HUES48 (cell line): ENCODE data around the gene NQO1.

Source experiments
- H3K27ac ChIP-seq: one replicate; pipeline ENCODE4 v1.7.0; 2013; ENCODE audit warnings: low read depth, low read length, inconsistent platforms
- H3K27me3 ChIP-seq: 2 replicates; pipeline ENCODE4 v1.6.1; 2013; ENCODE audit warnings: mild to moderate bottlenecking, low read length; ENCODE audit not compliant: control insufficient read depth, insufficient read depth
- H3K36me3 ChIP-seq: 2 replicates; pipeline ENCODE4 v1.6.1; 2013; ENCODE audit warnings: low read length; ENCODE audit not compliant: control insufficient read depth, insufficient read depth
- H3K4me1 ChIP-seq: 2 replicates; pipeline ENCODE4 v1.6.1; 2013; ENCODE audit warnings: mild to moderate bottlenecking, low read length; ENCODE audit not compliant: control insufficient read depth, insufficient read depth
- H3K4me3 ChIP-seq: 2 replicates; pipeline ENCODE4 v1.5.1; 2013; ENCODE audit warnings: mild to moderate bottlenecking, low read depth, low read length
- H3K9ac ChIP-seq: 2 replicates; pipeline ENCODE4 v1.6.1; 2013; ENCODE audit warnings: mild to moderate bottlenecking, low read depth, low read length, moderate library complexity
- H3K9me3 ChIP-seq: 2 replicates; pipeline ENCODE4 v1.6.1; 2013; ENCODE audit warnings: low read length; ENCODE audit not compliant: control insufficient read depth, insufficient read depth

Gene NQO1

DNA sequence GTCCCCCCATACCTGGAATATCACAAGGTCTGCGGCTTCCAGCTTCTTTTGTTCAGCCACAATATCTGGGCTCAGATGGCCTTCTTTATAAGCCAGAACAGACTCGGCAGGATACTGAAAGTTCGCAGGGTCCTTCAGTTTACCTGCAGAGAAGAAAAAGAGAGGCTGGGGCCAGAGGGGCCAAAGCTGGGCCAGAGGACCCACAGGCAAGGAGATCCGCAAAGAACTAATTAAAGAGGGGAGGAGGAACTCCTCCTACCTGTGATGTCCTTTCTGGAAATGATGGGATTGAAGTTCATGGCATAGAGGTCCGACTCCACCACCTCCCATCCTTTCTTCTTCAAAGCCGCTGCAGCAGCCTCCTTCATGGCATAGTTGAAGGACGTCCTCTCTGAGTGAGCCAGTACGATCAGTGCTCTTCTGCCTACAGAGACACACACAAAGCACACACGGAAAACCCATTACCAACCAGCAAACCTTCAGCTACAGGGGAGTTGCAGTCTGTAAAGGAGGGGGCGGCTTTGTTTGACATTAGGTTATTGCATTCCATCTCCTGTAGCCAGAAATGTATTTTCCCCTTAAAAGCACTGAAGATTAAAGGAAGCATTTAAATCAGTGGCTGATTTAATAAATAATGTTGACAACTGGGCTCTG, 8.1 kb downstream of the NQO1 start:
- H3K9me3 ChIP-seq = no peaks in the 10 kb centered on the region
- no peak overlapping the region for H3K9ac ChIP-seq
- no peaks in the 10 kb centered on the region for H3K4me1 ChIP-seq
- H3K4me3 ChIP-seq = no peak overlapping the region
- peaks cover 27% of the 10 kb centered on the region for H3K36me3 ChIP-seq
- no peak overlapping the region for H3K27ac ChIP-seq
- H3K27me3 ChIP-seq = no peaks in the 10 kb centered on the region

DNA sequence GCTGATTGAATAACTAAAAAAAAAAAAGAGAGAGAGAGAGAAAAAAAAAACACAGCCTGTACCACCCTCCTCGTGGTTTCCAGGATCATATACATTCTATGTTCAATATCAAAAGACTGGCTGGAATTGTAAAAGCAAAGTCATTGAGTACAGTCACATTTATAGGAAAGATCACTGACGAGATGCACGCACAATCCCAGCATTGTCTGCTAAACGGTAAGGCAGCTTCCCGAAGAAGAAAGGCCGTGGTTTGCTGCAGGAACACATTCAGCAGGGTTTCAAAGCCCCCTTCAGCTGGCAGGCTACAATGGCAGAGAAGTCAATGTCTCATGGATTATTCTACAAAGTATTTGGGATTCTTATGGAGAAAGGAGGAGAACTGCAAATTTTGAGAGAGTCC, 9.3 kb downstream of the NQO1 start:
- no peak overlapping the region for H3K4me3 ChIP-seq
- H3K4me1 ChIP-seq = no peaks in the 10 kb centered on the region
- H3K36me3 ChIP-seq = peaks cover 38% of the 10 kb centered on the region
- no peaks in the 10 kb centered on the region for H3K9me3 ChIP-seq
- H3K27ac ChIP-seq = no peak overlapping the region
- H3K9ac ChIP-seq = no peak overlapping the region
- H3K27me3 ChIP-seq = no peaks in the 10 kb centered on the region

DNA sequence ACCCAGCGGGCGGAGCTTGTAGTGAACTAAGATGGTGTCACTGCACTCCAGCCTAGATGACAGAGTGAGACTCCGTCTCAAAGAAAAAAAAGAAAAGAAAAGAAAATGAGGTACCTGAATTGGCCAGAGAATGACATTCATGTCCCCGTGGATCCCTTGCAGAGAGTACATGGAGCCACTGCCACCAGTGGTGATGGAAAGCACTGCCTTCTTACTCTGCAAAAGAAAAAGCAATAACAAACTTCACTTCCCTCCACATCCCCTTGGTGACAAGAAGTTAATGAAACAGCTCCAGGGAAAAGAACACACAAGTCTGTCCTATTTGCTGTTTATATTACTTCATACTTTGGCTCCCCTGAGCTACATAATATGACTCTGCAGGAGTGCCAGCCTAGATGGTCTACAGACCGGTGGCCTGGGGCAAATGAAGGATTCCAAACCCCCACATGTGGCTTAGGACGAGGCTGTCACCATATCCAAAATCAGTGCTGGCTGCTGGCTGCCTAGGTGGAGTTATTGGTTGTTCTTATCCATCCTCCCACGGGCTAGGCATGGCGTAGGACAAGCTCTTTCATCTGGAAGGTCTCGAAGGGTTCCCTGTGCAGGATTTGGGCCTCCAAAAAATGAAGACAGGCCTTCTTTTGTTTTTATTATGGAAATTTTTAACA, 13.3 kb downstream of the NQO1 start:
- no peaks in the 10 kb centered on the region for H3K27me3 ChIP-seq
- H3K36me3 ChIP-seq = peaks cover 48% of the 10 kb centered on the region
- no peak overlapping the region for H3K27ac ChIP-seq

DNA sequence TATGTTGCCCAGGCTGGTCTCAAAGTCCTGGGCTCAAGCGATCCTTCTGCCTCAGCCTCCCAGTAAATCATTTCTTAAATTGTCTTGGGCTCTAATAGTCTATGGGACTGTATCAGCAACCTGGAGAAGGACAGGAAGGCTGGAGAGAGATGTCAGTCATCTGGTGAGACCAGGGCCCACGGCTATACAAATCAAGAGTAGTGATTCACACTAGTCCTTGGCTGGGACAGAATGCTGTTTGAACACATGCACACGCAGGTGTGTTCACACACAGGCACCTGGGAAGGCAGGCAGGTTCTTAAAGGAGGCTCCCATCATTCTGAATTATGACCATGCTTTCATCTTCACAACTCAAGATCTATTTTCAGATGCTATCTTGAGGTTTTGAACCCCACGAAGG, 14.1 kb downstream of the NQO1 start:
- Histone ChIP-seq H3K4me3 (no peak overlapping the region), H3K36me3 (peaks cover 45% of the 10 kb centered on the region), H3K27me3 (no peaks in the 10 kb centered on the region), H3K9me3 (no peaks in the 10 kb centered on the region), H3K4me1 (no peaks in the 10 kb centered on the region), H3K9ac (no peak overlapping the region), H3K27ac (no peak overlapping the region)

More for the DNA sequence above, 13.3 kb downstream of the NQO1 start:
- no peak overlapping the region for H3K4me3 ChIP-seq
- no peaks in the 10 kb centered on the region for H3K4me1 ChIP-seq
- H3K9me3 ChIP-seq = no peaks in the 10 kb centered on the region
- H3K9ac ChIP-seq = no peak overlapping the region

DNA sequence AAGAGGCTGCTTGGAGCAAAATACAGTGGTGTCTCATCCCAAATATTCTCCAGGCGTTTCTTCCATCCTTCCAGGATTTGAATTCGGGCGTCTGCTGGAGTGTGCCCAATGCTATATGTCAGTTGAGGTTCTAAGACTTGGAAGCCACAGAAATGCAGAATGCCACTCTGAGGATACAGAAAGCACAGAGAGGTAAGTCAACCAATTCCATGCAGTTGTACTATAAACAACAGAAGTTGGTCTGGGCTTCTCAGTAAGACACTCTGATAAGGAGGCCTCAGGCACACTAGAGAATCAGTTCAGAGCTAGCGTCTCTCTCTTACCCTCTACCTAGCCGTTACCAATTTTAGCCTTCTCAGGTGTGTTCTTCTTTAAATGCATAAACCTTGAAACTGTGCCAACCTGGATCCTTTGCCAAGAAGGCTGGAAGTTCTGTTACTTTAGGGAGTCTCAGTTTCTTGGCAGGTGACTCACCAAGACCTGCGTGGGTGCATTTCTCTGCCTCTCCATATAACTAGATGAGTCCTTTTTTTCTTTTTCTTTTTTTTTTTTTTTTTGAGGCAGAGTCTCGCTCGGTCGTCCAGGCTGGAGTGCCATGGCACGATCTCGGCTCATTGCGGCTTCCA, 15.1 kb downstream of the NQO1 start:
- Histone ChIP-seq H3K4me3 (no peak overlapping the region), H3K9ac (no peak overlapping the region), H3K36me3 (peaks cover 37% of the 10 kb centered on the region), H3K27me3 (no peaks in the 10 kb centered on the region), H3K27ac (no peak overlapping the region), H3K9me3 (no peaks in the 10 kb centered on the region), H3K4me1 (no peaks in the 10 kb centered on the region)

DNA sequence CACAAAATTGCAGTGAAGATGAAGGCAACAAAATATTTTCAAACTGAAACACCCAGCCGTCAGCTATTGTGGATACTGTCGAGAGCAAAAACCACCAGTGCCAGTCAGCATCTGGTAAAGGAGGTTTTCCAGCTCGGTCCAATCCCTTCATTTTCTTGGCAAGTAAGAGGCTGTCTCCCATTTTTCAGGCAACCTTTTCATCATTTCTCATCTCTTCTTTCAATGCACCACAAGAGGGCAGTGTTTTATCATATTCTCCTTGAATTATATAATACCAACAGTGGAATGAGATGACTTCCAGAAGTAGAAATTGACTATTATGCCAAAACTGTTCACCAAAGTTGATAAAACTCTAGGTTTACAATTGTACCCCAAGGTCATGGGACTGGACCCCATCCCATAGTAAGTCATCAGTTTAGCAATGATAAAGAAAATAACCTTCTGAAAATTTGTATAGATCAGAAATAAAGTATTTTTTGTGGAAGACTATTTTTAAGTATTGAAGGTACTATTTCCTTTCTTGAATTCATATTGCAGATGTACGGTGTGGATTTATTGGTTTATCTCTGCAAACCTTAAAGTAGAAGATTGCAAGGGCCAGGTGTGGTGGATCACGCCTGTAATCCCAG, 16.8 kb downstream of the NQO1 start:
- Histone ChIP-seq H3K36me3 (peaks cover 27% of the 10 kb centered on the region), H3K4me1 (no peaks in the 10 kb centered on the region), H3K9ac (no peak overlapping the region), H3K27ac (peak overlapping the region; percentile 37), H3K4me3 (no peak overlapping the region), H3K27me3 (no peaks in the 10 kb centered on the region), H3K9me3 (no peaks in the 10 kb centered on the region)

DNA sequence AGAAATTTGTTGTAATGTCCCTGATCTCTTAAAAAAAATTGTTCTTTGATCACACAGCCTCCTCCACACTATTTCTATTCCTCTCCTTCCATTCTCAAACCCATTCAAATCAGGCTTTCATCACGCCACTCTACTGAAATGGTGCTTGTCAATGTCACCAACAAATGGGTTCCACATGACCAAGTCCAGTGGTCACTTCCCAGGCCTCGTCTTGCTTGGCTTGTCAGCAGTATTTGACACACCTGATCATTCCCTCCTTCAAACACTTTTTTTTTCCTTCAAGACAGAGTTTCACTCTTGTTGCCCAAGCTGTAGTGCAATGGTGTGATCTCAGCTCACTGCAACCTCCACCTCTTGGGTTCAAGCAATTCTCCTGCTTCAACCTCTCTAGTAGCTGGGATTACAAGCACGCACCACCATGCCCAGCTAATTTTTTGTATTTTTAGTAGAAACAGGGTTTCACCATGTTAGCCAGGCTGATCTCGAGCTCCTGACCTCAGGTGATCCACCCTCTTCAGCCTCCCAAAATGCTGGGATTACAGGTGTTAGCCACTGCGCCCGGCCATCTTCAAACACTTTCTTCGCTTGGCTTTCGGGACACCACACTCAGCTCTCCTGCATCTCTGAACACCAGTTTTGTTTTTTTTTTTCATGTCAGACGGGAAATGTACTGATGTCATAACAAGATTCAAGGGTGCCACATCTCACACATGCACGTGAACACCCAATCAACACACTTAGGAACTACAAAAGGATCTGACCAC, 18.3 kb downstream of the NQO1 start:
- H3K27me3 ChIP-seq = no peaks in the 10 kb centered on the region
- H3K9ac ChIP-seq = no peak overlapping the region
- H3K9me3 ChIP-seq = no peaks in the 10 kb centered on the region
- no peaks in the 10 kb centered on the region for H3K4me1 ChIP-seq
- no peak overlapping the region for H3K27ac ChIP-seq
- peaks cover 26% of the 10 kb centered on the region for H3K36me3 ChIP-seq
- no peak overlapping the region for H3K4me3 ChIP-seq

DNA sequence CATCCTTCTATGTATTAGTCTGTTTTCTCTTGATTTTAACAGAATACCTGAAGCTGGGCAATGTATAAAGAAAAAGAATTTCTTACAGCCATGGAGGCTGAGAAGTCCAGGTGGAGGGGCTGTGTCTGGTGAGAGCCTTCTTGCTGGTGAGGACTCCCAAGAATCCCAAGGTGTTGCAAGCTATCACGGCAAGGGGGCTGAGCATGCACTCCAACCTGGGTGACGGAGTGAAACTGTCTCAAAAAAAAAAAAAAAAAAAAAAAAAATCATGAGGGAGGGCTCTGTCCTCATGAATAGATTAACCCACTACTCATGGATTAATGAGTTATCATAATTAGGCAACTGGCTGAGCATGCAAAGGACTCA, 19.4 kb downstream of the NQO1 start:
- peaks cover 14% of the 10 kb centered on the region for H3K36me3 ChIP-seq
- H3K4me1 ChIP-seq = no peaks in the 10 kb centered on the region
- no peak overlapping the region for H3K4me3 ChIP-seq
- H3K27ac ChIP-seq = no peak overlapping the region
- no peaks in the 10 kb centered on the region for H3K9me3 ChIP-seq
- no peak overlapping the region for H3K9ac ChIP-seq
- H3K27me3 ChIP-seq = no peaks in the 10 kb centered on the region

DNA sequence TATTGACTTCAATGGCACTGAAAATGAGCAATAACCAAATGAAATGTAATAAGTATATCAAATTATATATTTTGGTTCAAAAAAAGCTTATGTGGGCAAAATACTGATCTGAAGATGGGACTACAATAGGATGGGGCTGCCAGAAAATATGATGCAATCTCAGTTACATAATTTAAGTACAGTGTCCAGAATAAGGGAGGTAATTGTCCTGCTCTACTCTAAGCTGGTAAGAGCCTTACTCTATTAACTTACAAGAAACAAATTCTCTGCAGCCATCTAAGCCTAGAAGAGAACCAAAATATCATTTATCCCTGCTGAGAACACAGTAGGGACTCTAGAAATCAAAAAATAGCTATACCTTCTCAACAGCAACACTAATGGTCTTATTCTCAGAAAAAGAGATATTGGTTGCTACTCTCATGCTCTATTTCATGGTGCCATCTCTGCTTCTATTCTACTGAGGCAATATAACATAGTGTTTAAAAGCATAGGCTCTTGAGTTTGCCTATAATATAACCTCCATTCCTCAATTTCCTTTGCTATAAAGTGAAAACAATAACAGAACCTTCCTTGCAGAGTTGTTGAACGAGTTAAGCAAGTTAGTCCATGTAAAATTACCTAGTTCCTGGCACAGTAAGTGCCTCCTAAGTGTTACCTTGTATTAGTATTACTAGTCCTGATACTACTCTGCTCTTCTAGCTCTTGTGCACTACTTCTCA, 19.9 kb downstream of the NQO1 start:
- Histone ChIP-seq H3K27me3 (no peaks in the 10 kb centered on the region), H3K9me3 (no peaks in the 10 kb centered on the region), H3K36me3 (peaks cover 16% of the 10 kb centered on the region), H3K4me1 (no peaks in the 10 kb centered on the region), H3K9ac (no peak overlapping the region), H3K4me3 (no peak overlapping the region), H3K27ac (no peak overlapping the region)

DNA sequence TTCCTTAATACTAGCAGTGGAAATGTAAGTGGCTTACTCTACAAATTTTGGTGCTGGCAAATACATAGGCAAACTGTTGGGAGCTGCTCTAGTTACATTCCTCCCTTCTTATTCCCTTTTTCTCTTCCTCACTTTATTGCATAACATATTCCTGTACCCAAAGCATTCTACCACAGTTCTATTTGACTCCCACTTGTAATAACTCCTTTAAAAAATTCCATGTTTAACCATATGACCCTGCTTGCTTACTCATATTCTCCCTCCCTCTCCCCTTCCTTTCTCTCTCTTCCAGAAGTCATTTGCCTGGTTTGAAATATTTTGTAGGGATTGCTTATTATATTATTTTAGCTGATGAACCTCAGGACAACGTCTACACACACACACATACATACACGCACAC, 22.7 kb downstream of the NQO1 start:
- H3K27ac ChIP-seq = no peak overlapping the region

More for the DNA sequence above, 22.7 kb downstream of the NQO1 start:
- H3K36me3 ChIP-seq = peaks cover 14% of the 10 kb centered on the region
- no peak overlapping the region for H3K9ac ChIP-seq
- H3K4me3 ChIP-seq = no peak overlapping the region
- no peaks in the 10 kb centered on the region for H3K4me1 ChIP-seq
- no peaks in the 10 kb centered on the region for H3K9me3 ChIP-seq
- H3K27me3 ChIP-seq = no peaks in the 10 kb centered on the region
